Measurements from ENCODE around the gene PTPRC. TPM values are rescaled to one million over a fixed set of nuclear protein-coding genes. Genes with fewer than 3 reads are reported as not detected.
A peak's percentile ranks its signal among the peaks of the same experiment; 100 is the strongest.

PTPRC gene
- total and polyA plus RNA-seq, 2 donors (not counting 1 experiment from before 2014, with no cell fraction given), result under 0.01 to 0.11 TPM

- no peaks in the 10 kb centered on the region for H4K20me1 ChIP-seq (ENCODE audit: control insufficient read depth, extremely low read depth, insufficient read depth, low read length)
- no peak overlapping the region for H3K27ac ChIP-seq (ENCODE audit: insufficient read depth, low read length)
- no peak overlapping the region for H3K9ac ChIP-seq (ENCODE audit: insufficient read depth, low read length)
- H3K27me3 ChIP-seq (ENCODE audit: control insufficient read depth, insufficient read depth, low read length), result no peaks in the 10 kb centered on the region
- H3K4me2 ChIP-seq (ENCODE audit: extremely low read depth, insufficient read depth, low read length), result peak overlapping the region; percentile 10
- peak in 1 of 2 donors; percentile 40 for DNase-seq (ENCODE audit: low read depth in 2 of 2)
- TF ChIP-seq CTCF (conservative IDR thresholded peaks at IDR 0.05 in 1 of 2, IDR thresholded peaks at IDR 0.05 in 1 of 2; ENCODE audit: low read depth in 1 of 2, low read length in 2 of 2) (no peak), EZH2 (IDR thresholded peaks at IDR 0.05; ENCODE audit: low read length, missing control alignments) (no peak)
- H3K36me3 ChIP-seq (ENCODE audit: control insufficient read depth, insufficient read depth, low read length), result no peaks in the 10 kb centered on the region
- peak overlapping the region; percentile 67 for H2AFZ ChIP-seq (ENCODE audit: low read length)
- no peak overlapping the region for H3K4me3 ChIP-seq (replicated peaks in 1 of 4; ENCODE audit: control extremely low read depth in 1 of 4, insufficient read depth in 1 of 4, low read depth in 3 of 4, low read length in 4 of 4)
- H3K9me3 ChIP-seq (ENCODE audit: control insufficient read depth, insufficient read depth, low read depth, low read length), result no peaks in the 10 kb centered on the region
- peaks cover 2% of the 10 kb centered on the region for H3K4me1 ChIP-seq (ENCODE audit: control insufficient read depth, extremely low read depth, insufficient read depth, low read length)
- H3K79me2 ChIP-seq (ENCODE audit: control insufficient read depth, insufficient read depth, low read length), result no peaks in the 10 kb centered on the region
These were observed 139.2 kb downstream of the PTPRC start for GRCh38 chr1:198778049-198778448.

DNA sequence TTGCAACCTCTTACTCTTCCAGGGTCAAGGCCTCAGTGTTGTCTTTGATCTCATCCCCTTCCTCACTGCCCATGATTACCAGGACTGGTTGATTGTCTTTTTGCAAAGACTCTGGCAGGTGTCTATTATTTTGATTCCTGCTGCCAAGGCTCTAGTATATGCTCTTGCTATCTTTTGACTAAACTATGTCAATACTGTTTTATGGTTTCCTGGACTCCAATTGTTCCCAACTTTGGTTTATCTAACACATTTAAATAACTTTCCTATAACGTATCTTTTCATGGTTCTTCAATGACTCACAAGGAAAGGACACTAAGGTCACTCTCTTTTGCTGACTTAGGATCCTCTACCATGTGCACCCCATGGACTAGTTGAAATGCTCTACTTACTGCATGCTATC lies 141.5 kb downstream of the PTPRC start:
- peaks cover 2% of the 10 kb centered on the region for H3K4me1 ChIP-seq (ENCODE audit: control insufficient read depth, extremely low read depth, insufficient read depth, low read length)
- no peak overlapping the region for H3K9ac ChIP-seq (ENCODE audit: insufficient read depth, low read length)
- no peaks in the 10 kb centered on the region for H3K36me3 ChIP-seq (ENCODE audit: control insufficient read depth, insufficient read depth, low read length)
- H3K79me2 ChIP-seq (ENCODE audit: control insufficient read depth, insufficient read depth, low read length), result no peaks in the 10 kb centered on the region
- no peaks in the 10 kb centered on the region for H3K9me3 ChIP-seq (ENCODE audit: control insufficient read depth, insufficient read depth, low read depth, low read length)
- H3K4me3 ChIP-seq (replicated peaks in 1 of 4; ENCODE audit: control extremely low read depth in 1 of 4, insufficient read depth in 1 of 4, low read depth in 3 of 4, low read length in 4 of 4), result no peak overlapping the region
- no peaks in the 10 kb centered on the region for H3K27me3 ChIP-seq (ENCODE audit: control insufficient read depth, insufficient read depth, low read length)
- H3K4me2 ChIP-seq (ENCODE audit: extremely low read depth, insufficient read depth, low read length), result no peak overlapping the region
- peak in 1 of 2 donors; percentile 13 for DNase-seq (ENCODE audit: low read depth in 2 of 2)
- no peak for TF ChIP-seq EZH2 (IDR thresholded peaks at IDR 0.05; ENCODE audit: low read length, missing control alignments)
- no peak for TF ChIP-seq CTCF (conservative IDR thresholded peaks at IDR 0.05 in 1 of 2, IDR thresholded peaks at IDR 0.05 in 1 of 2; ENCODE audit: low read depth in 1 of 2, low read length in 2 of 2)
- no peak overlapping the region for H2AFZ ChIP-seq (ENCODE audit: low read length)
- no peaks in the 10 kb centered on the region for H4K20me1 ChIP-seq (ENCODE audit: control insufficient read depth, extremely low read depth, insufficient read depth, low read length)
- no peak overlapping the region for H3K27ac ChIP-seq (ENCODE audit: insufficient read depth, low read length)

- no peaks in the 10 kb centered on the region for H3K4me1 ChIP-seq (ENCODE audit: control insufficient read depth, extremely low read depth, insufficient read depth, low read length)
- no peaks in the 10 kb centered on the region for H3K79me2 ChIP-seq (ENCODE audit: control insufficient read depth, insufficient read depth, low read length)
- H3K9ac ChIP-seq (ENCODE audit: insufficient read depth, low read length), result no peak overlapping the region
- H3K4me2 ChIP-seq (ENCODE audit: extremely low read depth, insufficient read depth, low read length), result no peak overlapping the region
- H3K4me3 ChIP-seq (replicated peaks in 1 of 4; ENCODE audit: control extremely low read depth in 1 of 4, insufficient read depth in 1 of 4, low read depth in 3 of 4, low read length in 4 of 4), result no peak overlapping the region
- no peak overlapping the region for H3K27ac ChIP-seq (ENCODE audit: insufficient read depth, low read length)
- no peak overlapping the region for H2AFZ ChIP-seq (ENCODE audit: low read length)
- peak in 1 of 2 donors; percentile 7 for DNase-seq (ENCODE audit: low read depth in 2 of 2)
- no peaks in the 10 kb centered on the region for H3K27me3 ChIP-seq (ENCODE audit: control insufficient read depth, insufficient read depth, low read length)
- no peaks in the 10 kb centered on the region for H4K20me1 ChIP-seq (ENCODE audit: control insufficient read depth, extremely low read depth, insufficient read depth, low read length)
- H3K9me3 ChIP-seq (ENCODE audit: control insufficient read depth, insufficient read depth, low read depth, low read length), result no peaks in the 10 kb centered on the region
- no peaks in the 10 kb centered on the region for H3K36me3 ChIP-seq (ENCODE audit: control insufficient read depth, insufficient read depth, low read length)
- TF ChIP-seq CTCF (conservative IDR thresholded peaks at IDR 0.05 in 1 of 2, IDR thresholded peaks at IDR 0.05 in 1 of 2; ENCODE audit: low read depth in 1 of 2, low read length in 2 of 2), result peak in 1 of 2 donors; percentile 25
- no peak for TF ChIP-seq EZH2 (IDR thresholded peaks at IDR 0.05; ENCODE audit: low read length, missing control alignments)
These were observed 149.8 kb downstream of the PTPRC start for GRCh38 chr1:198788561-198789064.
